AG10803 (cell line): ENCODE data around the gene ERO1A.

ENCODE experiments used
- DNase-seq: peaks from one replicate; pipeline ENCODE4 v3.0.0; 2010; ENCODE audit warnings: low read depth
- H3K4me3 ChIP-seq: 2 replicates; pipeline ENCODE4 v1.5.1; 2011; ENCODE audit warnings: mild to moderate bottlenecking, low read length, control low read depth
- CTCF ChIP-seq: conservative IDR thresholded peaks from 2 replicates; pipeline ENCODE4 v1.5.1; 2011; ENCODE audit warnings: mild to moderate bottlenecking, low read length, control low read depth, inconsistent platforms

Gene ERO1A

GRCh38 chr14:52683985-52684520 is 11.3 kb downstream of the ERO1A start:
- H3K4me3 ChIP-seq = no peak overlapping the region
- TF ChIP-seq CTCF = no peak
- no peak for DNase-seq

- no peak for DNase-seq
- no peak; the same call in 1 of the 2 replicates for TF ChIP-seq CTCF
- no peak overlapping the region for H3K4me3 ChIP-seq
These were observed 16.8 kb downstream of the ERO1A start for GRCh38 chr14:52678591-52678990.

GRCh38 chr14:52663850-52664249 is 31.5 kb downstream of the ERO1A start:
- no peak overlapping the region for H3K4me3 ChIP-seq
- TF ChIP-seq CTCF = no peak
- DNase-seq = no peak

GRCh38 chr14:52661314-52661713 is 34.0 kb downstream of the ERO1A start:
- no peak for TF ChIP-seq CTCF
- no peak for DNase-seq
- H3K4me3 ChIP-seq = no peak overlapping the region

- no peak for TF ChIP-seq CTCF
- DNase-seq = no peak
- no peak overlapping the region for H3K4me3 ChIP-seq
These were observed 34.5 kb downstream of the ERO1A start for GRCh38 chr14:52660832-52661231.

- no peak for DNase-seq
- no peak overlapping the region for H3K4me3 ChIP-seq
- no peak for TF ChIP-seq CTCF
These were observed 35.0 kb downstream of the ERO1A start for GRCh38 chr14:52660325-52660724.

GRCh38 chr14:52656905-52657304 is 38.5 kb downstream of the ERO1A start:
- TF ChIP-seq CTCF = no peak
- H3K4me3 ChIP-seq = no peak overlapping the region
- no peak for DNase-seq
